ENCODE measurements around the gene MYD88. TPM values are rescaled to one million over a fixed set of nuclear protein-coding genes. Genes with fewer than 3 reads are reported as not detected.

The MYD88 gene
- polyA plus RNA-seq, 3 donors: 286 to 427 (median 398) TPM

DNA sequence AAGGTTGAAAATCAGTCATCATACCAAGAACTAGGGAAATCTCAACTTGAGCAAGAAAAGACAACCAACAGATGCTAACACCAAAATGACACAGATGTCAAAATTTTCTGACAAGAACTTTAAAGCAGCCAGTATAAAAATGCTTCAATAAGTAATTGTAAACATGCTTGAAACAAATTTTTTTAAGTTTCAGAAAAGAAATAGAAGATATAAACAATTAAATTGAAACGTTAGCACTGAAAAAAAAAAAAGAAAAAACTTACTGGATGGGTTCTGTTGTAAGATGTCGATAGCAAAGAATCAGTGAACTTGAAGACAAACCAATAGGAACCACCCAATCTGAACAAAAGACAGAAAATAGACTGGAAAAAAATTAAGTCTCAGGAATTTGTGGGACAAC, 8.0 kb downstream of the MYD88 start:
- H3K9me3 Mint-ChIP-seq: peaks cover 3 to 13% (median 5%) of the 10 kb centered on the region in 7 donors
- H3K9ac ChIP-seq (ENCODE audit: insufficient read depth, low read length, poor library complexity, severe bottlenecking): no peak overlapping the region
- peak overlapping the region; percentile 83 to 99 (median 99) for H3K27ac Mint-ChIP-seq
- H3K79me2 ChIP-seq (ENCODE audit: insufficient read depth, low read length): peaks cover under 1% of the 10 kb centered on the region
- H3K4me2 ChIP-seq (replicated peaks; ENCODE audit: extremely low read depth, low read length, poor library complexity, severe bottlenecking): no peak overlapping the region
- peaks cover 0 to 4% (median 0%) of the 10 kb centered on the region in 3 donors for H3K27me3 Mint-ChIP-seq (ENCODE audit: low read depth in 3 of 3)
- no peak overlapping the region for H3K4me3 ChIP-seq (replicated peaks in 1 of 3; ENCODE audit: low read depth in 2 of 3, low read length in 3 of 3)
- intact Hi-C loops (cut with micrococcal nuclease): loop anchor here in 1 of 2 donors (10.0 kb wide), 1 partner anchor 62 kb away; no protein-coding TSS in a partner anchor
- DNase-seq: no peak
- no CpG with 5 or more reads among the region's 2 CpGs for WGBS (ENCODE audit: insufficient coverage)
- no peaks in the 10 kb centered on the region for H3K9me3 ChIP-seq (replicated peaks in 1 of 2; ENCODE audit: control insufficient read depth in 1 of 2, insufficient read depth in 1 of 2, low read length in 2 of 2)
- peaks cover 70% of the 10 kb centered on the region for H3K4me1 Mint-ChIP-seq
- peaks cover 15 to 24% of the 10 kb centered on the region in 2 donors for H3K36me3 Mint-ChIP-seq
- no peak overlapping the region for H3K4me3 Mint-ChIP-seq
- H3K4me1 ChIP-seq (ENCODE audit: control insufficient read depth in 1 of 2, insufficient read depth in 2 of 2, low read length in 2 of 2): peaks cover 68 to 84% of the 10 kb centered on the region in 2 donors
- no peaks in the 10 kb centered on the region for H3K27me3 ChIP-seq (ENCODE audit: control insufficient read depth in 2 of 2, insufficient read depth in 2 of 2, low read length in 2 of 2)
- peak overlapping the region in 1 of 2 donors; percentile 89 for H3K27ac ChIP-seq (ENCODE audit: low read depth in 1 of 2, low read length in 2 of 2)
- peaks cover 5% of the 10 kb centered on the region for H4K20me1 ChIP-seq (ENCODE audit: insufficient read depth, low read length)
- H3K36me3 ChIP-seq (replicated peaks in 1 of 2; ENCODE audit: control insufficient read depth in 1 of 2, insufficient read depth in 2 of 2, low read length in 2 of 2): peaks cover 7 to 13% of the 10 kb centered on the region in 2 donors
- H2AFZ ChIP-seq (ENCODE audit: insufficient read depth, low read depth, low read length, poor library complexity, severe bottlenecking): no peak overlapping the region
- TF ChIP-seq, protein P1, sequence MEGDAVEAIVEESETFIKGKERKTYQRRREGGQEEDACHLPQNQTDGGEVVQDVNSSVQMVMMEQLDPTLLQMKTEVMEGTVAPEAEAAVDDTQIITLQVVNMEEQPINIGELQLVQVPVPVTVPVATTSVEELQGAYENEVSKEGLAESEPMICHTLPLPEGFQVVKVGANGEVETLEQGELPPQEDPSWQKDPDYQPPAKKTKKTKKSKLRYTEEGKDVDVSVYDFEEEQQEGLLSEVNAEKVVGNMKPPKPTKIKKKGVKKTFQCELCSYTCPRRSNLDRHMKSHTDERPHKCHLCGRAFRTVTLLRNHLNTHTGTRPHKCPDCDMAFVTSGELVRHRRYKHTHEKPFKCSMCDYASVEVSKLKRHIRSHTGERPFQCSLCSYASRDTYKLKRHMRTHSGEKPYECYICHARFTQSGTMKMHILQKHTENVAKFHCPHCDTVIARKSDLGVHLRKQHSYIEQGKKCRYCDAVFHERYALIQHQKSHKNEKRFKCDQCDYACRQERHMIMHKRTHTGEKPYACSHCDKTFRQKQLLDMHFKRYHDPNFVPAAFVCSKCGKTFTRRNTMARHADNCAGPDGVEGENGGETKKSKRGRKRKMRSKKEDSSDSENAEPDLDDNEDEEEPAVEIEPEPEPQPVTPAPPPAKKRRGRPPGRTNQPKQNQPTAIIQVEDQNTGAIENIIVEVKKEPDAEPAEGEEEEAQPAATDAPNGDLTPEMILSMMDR (IDR thresholded peaks at IDR 0.05): no peak

DNA sequence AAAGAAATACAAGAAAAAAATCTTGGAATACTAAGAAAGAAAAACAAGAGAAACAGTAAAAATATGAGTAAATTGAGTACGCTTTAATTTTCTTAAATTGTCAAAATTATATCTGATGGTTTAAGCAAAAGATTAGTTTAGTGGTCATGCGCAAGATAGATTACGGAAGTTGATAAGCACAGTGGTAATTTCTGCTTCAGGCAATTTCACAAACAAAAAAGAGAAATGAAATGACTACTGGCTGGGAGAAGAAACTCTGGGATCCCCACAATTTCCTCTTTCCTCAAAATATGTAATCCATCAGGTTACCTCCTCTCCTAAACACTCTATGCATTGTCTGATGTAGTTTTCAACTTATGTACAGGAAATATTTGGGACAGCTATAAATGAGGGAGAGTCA, 9.0 kb downstream of the MYD88 start:
- peaks cover 73 to 84% of the 10 kb centered on the region in 2 donors for H3K4me1 ChIP-seq (ENCODE audit: control insufficient read depth in 1 of 2, insufficient read depth in 2 of 2, low read length in 2 of 2)
- H3K4me3 Mint-ChIP-seq: no peak overlapping the region
- peaks cover 8 to 16% of the 10 kb centered on the region in 2 donors for H3K36me3 Mint-ChIP-seq
- peak overlapping the region; percentile 61 for H3K4me2 ChIP-seq (replicated peaks; ENCODE audit: extremely low read depth, low read length, poor library complexity, severe bottlenecking)
- TF ChIP-seq, protein P1 (IDR thresholded peaks at IDR 0.05): no peak
- H3K9ac ChIP-seq (ENCODE audit: insufficient read depth, low read length, poor library complexity, severe bottlenecking): peak overlapping the region; percentile 37
- H4K20me1 ChIP-seq (ENCODE audit: insufficient read depth, low read length): no peaks in the 10 kb centered on the region
- H3K27ac ChIP-seq (ENCODE audit: low read depth in 1 of 2, low read length in 2 of 2): peak overlapping the region; percentile 88 to 89
- H3K27me3 Mint-ChIP-seq (ENCODE audit: low read depth in 3 of 3): peaks cover 0 to 4% (median 0%) of the 10 kb centered on the region in 3 donors
- intact Hi-C loops (cut with micrococcal nuclease): loop anchor here in 1 of 2 donors (10.0 kb wide), 1 partner anchor 63 kb away; no protein-coding TSS in a partner anchor
- peaks cover 68% of the 10 kb centered on the region for H3K4me1 Mint-ChIP-seq
- H3K79me2 ChIP-seq (ENCODE audit: insufficient read depth, low read length): no peaks in the 10 kb centered on the region
- no peaks in the 10 kb centered on the region for H3K9me3 ChIP-seq (replicated peaks in 1 of 2; ENCODE audit: control insufficient read depth in 1 of 2, insufficient read depth in 1 of 2, low read length in 2 of 2)
- peaks cover 0 to 4% of the 10 kb centered on the region in 2 donors for H3K36me3 ChIP-seq (replicated peaks in 1 of 2; ENCODE audit: control insufficient read depth in 1 of 2, insufficient read depth in 2 of 2, low read length in 2 of 2)
- peak; percentile 57 to 88 (median 87) for DNase-seq
- H2AFZ ChIP-seq (ENCODE audit: insufficient read depth, low read depth, low read length, poor library complexity, severe bottlenecking): no peak overlapping the region
- peak overlapping the region in 1 of 3 experiments; percentile 55 for H3K4me3 ChIP-seq (replicated peaks in 1 of 3; ENCODE audit: low read depth in 2 of 3, low read length in 3 of 3)
- peak overlapping the region; percentile 96 to 99 (median 99) for H3K27ac Mint-ChIP-seq
- H3K9me3 Mint-ChIP-seq: peaks cover 3 to 13% (median 6%) of the 10 kb centered on the region in 7 donors
- no CpG with 5 or more reads among the region's 3 CpGs for WGBS (ENCODE audit: insufficient coverage)
- no peaks in the 10 kb centered on the region for H3K27me3 ChIP-seq (ENCODE audit: control insufficient read depth in 2 of 2, insufficient read depth in 2 of 2, low read length in 2 of 2)

All from CD14-positive monocyte (primary cell).